HG03097 (cell line): ENCODE measurements around the gene ZNF99.
"Not testable (repeated sequence)": the region's sequence is repeated elsewhere in the genome, so short reads cannot be mapped to it uniquely, and the experiment has no call there.

ENCODE experiments used
- ATAC-seq: cut with Tn5 transposase; IDR thresholded peaks from one replicate; pipeline ENCODE4 v1.9.1; 2021; ENCODE audit not compliant: unreplicated experiment, low FRiP score

The ZNF99 gene

DNA sequence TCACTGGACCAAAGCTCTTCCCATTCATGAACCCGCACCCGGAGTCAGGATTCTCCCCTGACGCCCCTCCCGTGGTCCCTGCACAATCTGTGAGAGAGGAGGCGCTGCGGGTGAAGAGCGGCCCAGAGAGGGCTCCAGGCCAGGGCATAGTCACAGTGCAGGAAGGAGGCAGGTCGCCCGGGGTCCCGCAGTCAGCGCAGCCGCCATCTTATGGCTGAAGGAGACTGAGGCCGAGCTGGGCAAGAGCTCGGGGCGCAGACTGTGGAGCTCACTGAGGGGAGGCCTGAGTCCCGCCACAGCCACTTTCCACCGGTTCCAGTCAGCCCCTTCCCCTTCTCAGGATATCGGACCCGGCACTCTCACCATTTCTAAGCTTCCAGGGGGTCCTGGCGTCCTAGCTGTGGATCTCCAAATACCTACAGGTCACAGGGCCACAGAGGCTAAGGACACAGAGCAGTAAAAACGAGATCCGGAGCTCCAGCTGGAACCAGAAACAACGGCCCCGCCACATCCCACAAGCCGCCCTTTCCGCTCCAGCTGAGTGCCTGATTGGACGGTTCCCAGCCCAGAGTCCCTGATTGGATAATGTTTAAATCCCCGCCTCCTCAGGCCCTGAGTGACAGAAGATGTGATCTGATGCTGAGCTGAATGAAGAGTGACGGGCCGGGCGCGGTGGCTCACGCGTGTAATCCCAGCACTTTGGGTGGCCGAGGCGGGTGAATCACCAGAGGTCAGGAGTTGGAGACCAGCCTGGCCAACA lies at the start of gene ZNF99:
Gene ZNF99 (minus strand): TSS at position 501 of the 760 bp plus-strand sequence. CDS start 135 bp downstream, at position 366.
- no peak for ATAC-seq

DNA sequence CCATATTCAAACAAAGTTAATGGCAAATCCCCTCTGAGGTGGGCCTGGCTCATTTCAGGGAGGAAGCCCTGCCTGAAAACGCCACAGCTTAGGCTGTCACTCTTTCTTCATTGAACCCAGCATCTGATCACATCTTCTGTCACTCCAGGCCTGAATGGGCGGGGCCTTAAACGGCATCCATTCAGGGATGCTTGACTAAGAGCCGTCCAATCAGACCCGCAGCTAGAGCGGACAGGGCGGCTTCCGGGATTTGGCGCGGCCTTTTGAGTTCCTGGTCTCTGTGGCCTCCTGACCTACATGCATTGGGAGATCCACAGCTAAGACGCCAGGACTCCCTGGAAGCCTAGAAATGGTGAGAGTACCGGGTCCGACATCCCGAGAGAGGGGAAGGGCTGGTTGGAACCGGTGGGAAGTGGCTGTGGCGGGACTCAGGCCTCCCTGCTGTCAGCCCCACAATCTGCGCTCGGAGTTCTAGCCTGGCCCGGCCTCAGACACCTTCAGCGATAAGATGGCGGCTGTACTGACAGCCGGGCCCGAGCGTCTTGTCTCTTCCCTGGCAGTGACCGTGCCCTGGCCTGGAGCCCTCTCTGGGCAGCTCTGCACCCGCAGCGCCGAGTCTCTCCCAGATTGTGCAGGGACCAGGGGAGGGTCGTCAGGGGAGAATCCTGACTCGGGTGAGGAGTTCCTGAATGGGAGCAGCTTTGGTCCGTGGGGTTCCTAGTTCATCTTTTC lies 48.2 kb upstream of the ZNF99 start, which contains the start of gene ZNF723:
Gene ZNF723 (plus strand): TSS at position 261 of the 732 bp plus-strand sequence. CDS start 89 bp downstream, at position 350.
- ATAC-seq, result no peak

DNA sequence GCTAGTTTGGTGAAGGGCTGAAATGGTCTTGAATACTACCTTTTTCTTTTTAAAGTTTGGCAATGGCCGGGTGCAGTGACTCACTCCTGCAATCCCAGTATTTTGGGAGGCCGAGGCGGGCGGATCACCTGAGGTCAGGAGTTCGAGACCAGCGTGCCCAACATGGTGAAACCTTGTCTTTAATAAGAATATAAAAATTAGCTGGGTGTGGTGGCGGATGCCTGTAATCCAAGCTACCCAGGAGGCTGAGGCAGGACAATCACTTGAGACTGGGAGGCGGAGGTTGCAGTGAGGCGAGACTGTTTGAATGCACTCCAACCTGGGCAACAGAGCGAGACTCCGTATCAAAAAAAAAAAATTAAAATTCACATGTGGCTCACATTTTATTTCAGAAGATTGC lies 47.3 kb upstream of the ZNF99 start:
- ATAC-seq, result no peak

DNA sequence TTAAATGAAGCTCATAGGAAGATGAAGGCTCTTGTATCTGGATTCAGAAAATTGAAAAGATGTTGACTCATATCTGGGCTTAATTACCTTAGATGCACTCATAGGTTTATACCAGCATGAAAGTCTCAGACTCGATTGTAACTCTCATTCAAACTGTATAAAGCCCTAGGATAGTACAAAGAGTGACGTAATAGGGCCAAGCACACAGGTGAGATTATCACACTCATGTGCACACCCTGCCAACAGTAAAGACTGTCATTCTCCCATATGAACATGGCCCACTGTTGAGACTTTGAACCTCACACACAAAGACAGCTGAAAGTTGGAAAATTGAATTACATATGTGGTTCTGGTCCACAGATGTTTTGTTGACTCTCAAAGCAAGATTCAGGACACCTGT lies 30.2 kb upstream of the ZNF99 start:
- no peak for ATAC-seq

DNA sequence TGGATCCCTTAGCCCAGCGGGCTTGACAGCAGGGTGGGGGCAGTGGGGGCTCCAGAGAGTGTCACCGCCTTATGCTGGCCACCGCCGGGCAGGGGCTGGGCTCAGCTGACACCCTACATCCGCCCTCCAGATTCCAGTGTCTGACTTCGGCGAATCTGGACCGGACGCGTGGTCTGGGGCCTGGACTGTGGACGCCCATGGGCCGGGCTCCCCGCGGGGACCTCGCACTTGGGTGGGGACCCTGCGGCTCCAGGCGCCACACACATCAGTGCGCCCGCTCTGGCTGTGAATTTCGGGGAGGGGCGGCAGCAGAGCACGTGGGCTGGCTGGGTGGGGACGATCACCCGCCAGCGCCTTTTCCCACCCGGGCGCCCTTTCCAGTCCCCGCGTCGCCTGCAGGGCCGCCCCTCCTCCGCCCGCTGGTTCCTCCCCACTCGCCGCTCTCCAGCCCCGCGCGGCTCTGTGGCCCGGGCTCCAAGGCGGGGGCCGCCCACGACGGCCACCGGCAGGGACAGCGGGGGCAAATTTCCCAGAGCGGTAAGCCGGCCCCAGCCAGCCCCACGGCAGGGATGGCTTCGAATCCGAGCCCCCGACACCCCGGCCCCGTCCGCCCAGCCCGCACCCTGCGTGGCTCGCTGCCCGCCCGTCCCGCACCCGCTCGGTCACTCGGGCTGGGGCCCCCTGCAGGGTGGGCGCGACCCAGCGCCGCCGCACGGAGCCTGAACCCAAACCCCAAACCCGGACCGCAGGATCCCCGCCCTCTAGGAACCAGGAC lies 23.3 kb upstream of the ZNF99 start:
- no peak for ATAC-seq

DNA sequence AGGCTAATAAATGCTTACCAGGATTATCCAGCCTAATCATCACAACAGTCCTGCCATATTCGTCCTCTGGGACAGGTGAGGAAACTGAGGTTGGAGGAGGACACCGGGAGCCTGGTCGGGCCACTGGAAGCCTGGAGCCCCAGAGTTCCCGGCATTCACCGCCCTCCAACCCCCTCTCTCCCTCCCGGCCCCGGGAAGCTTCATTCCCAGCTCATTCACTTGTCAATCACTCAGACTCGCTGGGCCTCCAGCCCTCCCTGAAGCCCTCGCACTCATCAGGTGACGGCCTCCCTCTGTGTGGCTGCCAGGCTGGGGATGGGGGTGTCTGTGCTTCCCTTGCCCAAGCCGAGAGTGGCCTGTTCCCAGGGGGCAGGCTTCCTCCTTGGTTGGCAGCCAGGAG lies 22.5 kb upstream of the ZNF99 start:
- ATAC-seq, result no peak

DNA sequence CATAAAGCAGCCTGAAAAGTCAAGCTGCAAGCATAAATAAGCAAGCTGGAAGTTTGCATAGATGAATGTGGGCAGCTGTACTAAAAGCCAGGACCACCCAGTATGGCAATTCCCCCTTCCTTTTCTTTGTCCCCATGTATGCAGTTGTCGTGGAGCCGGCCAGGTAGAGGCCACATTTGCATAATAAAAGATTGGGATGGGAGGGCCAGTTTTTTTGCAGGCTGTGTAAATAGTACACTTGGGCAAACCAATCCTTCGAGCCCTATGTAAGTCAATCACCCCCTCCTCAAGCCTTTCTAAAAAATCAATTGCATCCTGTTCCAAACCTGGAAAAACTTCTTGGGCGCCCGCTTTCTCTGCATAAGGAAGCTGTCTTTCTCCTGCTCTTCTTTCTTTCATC lies 13.1 kb upstream of the ZNF99 start:
- ATAC-seq, result no peak

DNA sequence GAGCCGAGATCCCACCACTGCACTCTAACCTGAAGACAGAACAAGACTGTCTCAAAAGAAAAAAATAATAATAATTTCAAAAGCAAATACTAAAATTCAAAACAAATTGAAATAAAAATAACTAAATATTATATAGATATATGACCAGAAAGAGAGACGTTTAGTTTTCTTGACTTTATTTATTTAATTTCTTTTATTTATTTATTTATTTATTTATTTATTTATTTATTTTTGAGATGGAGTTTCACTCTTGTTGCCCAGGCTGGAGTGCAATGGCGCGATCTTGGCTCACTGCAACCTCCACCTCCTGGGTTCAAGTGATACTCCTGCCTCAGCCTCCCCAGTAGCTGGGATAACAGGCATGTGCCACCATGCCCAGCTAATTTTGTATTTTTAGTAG lies 8.9 kb upstream of the ZNF99 start:
- ATAC-seq, result not testable (repeated sequence)

DNA sequence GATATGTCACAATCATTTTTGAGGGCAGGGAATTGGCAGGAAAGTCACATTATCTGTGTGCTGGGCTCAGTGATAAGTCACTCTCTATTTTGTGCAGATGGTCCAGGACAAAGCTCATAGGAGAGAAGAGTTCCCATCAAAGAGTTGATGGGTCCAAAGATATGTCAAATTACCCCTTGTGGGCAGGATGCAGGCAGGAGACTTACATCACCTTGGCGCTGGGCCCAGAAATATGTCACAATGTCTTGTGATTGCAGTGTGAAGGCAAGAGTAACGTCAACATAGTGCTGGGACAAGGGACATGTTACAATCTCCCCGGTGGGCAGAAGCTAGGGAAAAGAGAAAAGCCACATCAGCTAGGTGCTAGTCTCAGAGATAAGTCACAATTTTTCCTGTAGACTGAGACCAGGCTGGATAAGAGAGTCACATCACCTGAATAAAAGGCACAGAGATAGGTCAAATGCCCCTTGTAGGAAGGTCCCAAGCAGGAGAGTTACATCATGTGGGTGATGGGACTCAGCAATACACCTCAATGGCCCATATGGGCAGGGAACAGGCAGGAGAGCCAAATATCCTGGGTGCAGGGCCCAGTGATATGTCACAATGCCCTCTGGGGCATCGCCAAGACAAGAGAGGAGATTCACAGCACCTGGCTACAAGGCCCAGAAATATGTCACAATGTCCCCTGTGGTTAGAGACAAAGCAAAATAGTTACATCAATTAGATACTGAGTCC lies 47.9 kb downstream of the ZNF99 start:
- no peak for ATAC-seq

DNA sequence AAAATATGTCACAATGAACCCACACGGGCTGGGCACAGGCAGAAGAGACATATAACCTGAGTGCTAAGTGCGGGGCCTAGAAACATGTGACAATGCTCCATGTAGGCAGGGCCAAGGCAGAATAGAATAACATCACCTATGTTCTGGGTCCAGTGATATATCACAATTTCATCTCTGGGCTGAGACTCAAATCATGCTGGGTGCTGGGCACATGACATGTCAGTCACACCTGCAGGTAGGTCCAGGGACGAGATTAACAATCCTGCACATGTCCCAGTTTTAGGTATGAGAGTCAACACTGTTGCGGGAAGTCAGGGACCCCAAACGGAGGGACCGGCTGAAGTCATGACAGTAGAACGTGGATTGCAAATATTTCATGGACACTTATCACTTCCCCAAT lies 50.3 kb downstream of the ZNF99 start:
- no peak for ATAC-seq

DNA sequence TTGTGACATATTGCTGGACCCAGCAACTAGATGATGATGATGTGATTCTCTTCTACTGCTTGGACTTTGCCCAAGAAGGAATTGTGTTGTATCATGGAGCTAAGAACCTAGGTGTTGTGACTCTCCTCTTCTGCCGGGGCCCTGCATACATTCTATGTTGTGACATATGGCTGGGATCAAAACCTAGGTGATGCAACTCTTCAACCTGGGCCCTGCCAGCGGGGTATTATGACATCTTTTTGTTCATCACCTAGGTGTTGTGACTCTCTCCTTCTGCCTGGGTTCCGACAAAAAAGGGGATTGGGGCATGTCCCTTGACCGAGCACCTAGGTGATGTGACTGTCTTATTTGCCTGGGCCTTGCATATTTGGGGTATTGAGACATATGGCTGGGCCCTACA lies 55.7 kb downstream of the ZNF99 start:
- not testable (repeated sequence) for ATAC-seq

DNA sequence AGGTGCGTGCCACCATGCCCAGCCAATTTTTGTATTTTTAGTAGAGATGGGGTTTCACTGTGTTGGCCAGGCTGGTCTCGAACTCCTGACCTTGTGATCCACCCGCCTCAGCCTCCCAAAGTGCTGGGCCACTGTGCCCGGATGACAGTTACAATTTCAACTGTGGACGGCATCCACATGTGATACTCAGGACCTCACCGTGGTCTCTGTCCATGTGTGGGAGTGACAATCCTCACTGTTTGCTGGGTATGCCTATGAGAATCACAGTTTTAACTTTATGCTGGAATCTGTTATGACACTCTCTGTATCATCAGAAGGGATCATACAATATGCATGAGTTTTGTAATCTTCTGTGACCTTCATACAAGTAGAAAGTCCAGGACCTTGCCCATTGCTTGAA lies 62.4 kb downstream of the ZNF99 start:
- not testable (repeated sequence) for ATAC-seq

DNA sequence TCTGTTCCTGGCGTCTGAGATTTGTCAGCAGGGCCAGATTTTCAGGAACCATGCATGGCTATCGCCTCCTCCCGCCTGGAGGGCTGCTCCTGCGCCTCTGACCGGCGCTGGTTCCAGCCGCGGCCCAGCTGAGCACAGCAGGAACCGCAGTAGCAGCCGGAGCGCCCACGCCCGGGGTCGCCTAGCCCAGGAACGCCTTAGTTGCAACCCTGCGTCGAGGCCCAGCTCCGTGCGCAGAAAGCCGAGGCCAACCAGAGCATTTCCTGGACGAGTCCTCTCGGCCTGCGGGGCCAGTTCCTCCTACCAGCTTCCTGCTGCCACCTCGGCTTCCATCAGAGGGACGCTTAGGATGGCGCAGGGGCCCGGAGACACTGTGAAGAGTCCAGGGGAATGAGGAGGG lies 75.0 kb downstream of the ZNF99 start:
- ATAC-seq, result no peak

DNA sequence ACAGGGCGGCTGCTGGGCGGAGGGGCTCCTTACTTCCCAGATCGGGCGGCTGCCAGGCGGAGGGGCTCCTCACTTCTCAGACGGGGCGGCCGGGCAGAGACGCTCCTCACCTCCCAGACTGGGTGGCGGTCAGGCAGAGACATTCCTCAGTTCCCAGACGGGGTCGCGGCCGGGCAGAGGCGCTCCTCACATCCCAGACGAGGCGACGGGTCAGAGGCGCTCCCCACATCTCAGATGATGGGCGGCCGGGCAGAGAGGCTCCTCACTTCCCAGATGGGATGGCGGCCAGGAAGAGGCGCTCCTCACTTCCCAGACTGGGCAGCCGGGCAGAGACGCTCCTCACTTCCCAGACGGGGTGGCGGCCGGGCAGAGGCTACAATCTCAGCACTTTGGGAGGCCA lies 80.9 kb downstream of the ZNF99 start:
- ATAC-seq, result not testable (repeated sequence)

DNA sequence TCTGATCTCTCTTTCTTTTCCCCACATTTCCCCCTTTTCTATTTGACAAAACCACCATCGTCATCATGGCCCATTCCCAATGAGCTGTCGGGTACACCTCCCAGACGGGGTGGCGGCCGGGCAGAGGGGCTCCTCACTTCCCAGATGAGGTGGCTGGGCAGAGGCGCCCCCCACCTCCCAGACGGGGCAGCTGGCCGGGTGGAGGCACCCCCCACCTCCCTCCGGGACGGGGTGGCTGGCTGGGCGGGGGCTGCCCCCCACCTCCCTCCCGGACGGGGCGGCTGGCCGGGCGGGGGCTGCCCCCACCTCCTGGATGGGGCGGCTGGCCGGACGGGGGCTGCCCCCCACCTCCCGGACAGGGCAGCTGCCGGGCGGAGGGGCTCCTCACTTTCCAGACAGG lies 81.3 kb downstream of the ZNF99 start:
- not testable (repeated sequence) for ATAC-seq
